Muscle of leg (tissue), 11 donors: ENCODE measurements around the gene DCANP1. TPM values are rescaled to one million over a fixed set of nuclear protein-coding genes. Genes with fewer than 3 reads are reported as not detected.

Experiments used
- DNase-seq: peaks from one replicate; pipeline ENCODE4 v3.0.0; 2013
- H3K27ac ChIP-seq: one replicate; pipeline ENCODE4 v1.5.1; 2013; ENCODE audit warnings: mild to moderate bottlenecking, low read length, control low read depth
- H3K27me3 ChIP-seq: one replicate; pipeline ENCODE4 v1.6.1; 2013; ENCODE audit warnings: low read length; ENCODE audit not compliant: control insufficient read depth, insufficient read depth
- H3K36me3 ChIP-seq: one replicate; pipeline ENCODE4 v1.6.1; 2013; ENCODE audit warnings: low read length; ENCODE audit not compliant: control insufficient read depth, insufficient read depth
- H3K4me1 ChIP-seq: one replicate; pipeline ENCODE4 v1.6.1; 2013; ENCODE audit warnings: low read length; ENCODE audit not compliant: control insufficient read depth, insufficient read depth
- H3K4me3 ChIP-seq: one replicate; pipeline ENCODE4 v1.5.1; 2013; ENCODE audit warnings: low read length, control low read depth
- H3K9me3 ChIP-seq: replicated peaks from 2 replicates; pipeline ENCODE4 v1.6.1; 2013; ENCODE audit warnings: low read depth, low read length; ENCODE audit not compliant: control insufficient read depth
- WGBS: methylation state at CpG from one replicate; pipeline ENCODE4 v1.1.5; 2013; ENCODE audit warnings: missing lambda C conversion rate; ENCODE audit not compliant: insufficient coverage; 5-methylcytosine and 5-hydroxymethylcytosine counted together
- polyA plus RNA-seq, 8 donors: library from polyadenylated mRNA; unstranded; fragments of 120-200 nt; gene quantifications; one replicate each; pipeline versions ENCODE4 v1.2.1 to v1.2.3, GENCODE V29; 2013; ENCODE audit warnings: inconsistent platforms in 1 of 8, low replicate concordance in 1 of 8; ENCODE audit not compliant: insufficient read length in 8 of 8, insufficient read depth in 1 of 8
- total RNA-seq: library from RNA; stranded (reverse); fragments of 120-200 nt; gene quantifications from one replicate; pipeline ENCODE4 v1.2.4, GENCODE V29; 2013

Gene DCANP1
- total and polyA plus RNA-seq, 9 donors = 0.06 to 0.21 (median 0.10) TPM; not detected in 5

- Histone ChIP-seq H3K27me3 (peaks cover 3% of the 10 kb centered on the region), H3K4me1 (peaks cover 21% of the 10 kb centered on the region), H3K4me3 (no peak overlapping the region), H3K9me3 (peaks cover 7% of the 10 kb centered on the region), H3K36me3 (no peaks in the 10 kb centered on the region), H3K27ac (no peak overlapping the region)
- DNase-seq = no peak
- WGBS = no CpG with 5 or more reads among the region's 2 CpGs
Observed at GRCh38 chr5:135425641-135426040, 21.5 kb downstream of the DCANP1 start.

DNA sequence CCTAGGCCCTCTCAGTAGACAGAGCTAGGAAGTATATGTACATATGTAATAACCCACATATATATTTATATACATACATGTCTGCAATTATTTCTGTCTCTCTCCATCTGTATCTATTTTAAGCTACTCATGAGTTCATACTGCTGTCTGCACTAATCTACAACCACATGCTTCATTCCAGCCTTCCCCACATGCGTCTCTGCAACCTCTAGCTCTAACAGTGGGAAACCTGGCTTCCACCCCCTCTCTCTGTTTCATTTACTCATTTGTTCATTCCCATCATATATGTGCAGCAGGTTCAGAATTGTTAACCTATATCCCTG lies 23.3 kb downstream of the DCANP1 start:
- no peak for DNase-seq
- Histone ChIP-seq H3K27me3 (peaks cover 4% of the 10 kb centered on the region), H3K4me1 (peaks cover 10% of the 10 kb centered on the region), H3K36me3 (no peaks in the 10 kb centered on the region), H3K4me3 (no peak overlapping the region), H3K27ac (peak overlapping the region; percentile 39), H3K9me3 (peaks cover 5% of the 10 kb centered on the region)
- WGBS = 30% methylated on average over 1 of the region's 1 CpG

- WGBS = 69% methylated on average over 2 of the region's 7 CpGs
- no peaks in the 10 kb centered on the region for H3K36me3 ChIP-seq
- DNase-seq = peak; percentile 66
- H3K27ac ChIP-seq = peak overlapping the region; percentile 39
- H3K4me1 ChIP-seq = peaks cover 10% of the 10 kb centered on the region
- peaks cover 4% of the 10 kb centered on the region for H3K27me3 ChIP-seq
- no peaks in the 10 kb centered on the region for H3K9me3 ChIP-seq
- H3K4me3 ChIP-seq = no peak overlapping the region
Observed at GRCh38 chr5:135423146-135423845, 23.9 kb downstream of the DCANP1 start.

GRCh38 chr5:135422419-135422818 lies 24.7 kb downstream of the DCANP1 start:
- DNase-seq = no peak
- no peak overlapping the region for H3K27ac ChIP-seq
- H3K9me3 ChIP-seq = no peaks in the 10 kb centered on the region
- H3K36me3 ChIP-seq = no peaks in the 10 kb centered on the region
- peaks cover 10% of the 10 kb centered on the region for H3K4me1 ChIP-seq
- peaks cover 4% of the 10 kb centered on the region for H3K27me3 ChIP-seq
- no peak overlapping the region for H3K4me3 ChIP-seq

- DNase-seq = no peak
- Histone ChIP-seq H3K27ac (no peak overlapping the region), H3K36me3 (no peaks in the 10 kb centered on the region), H3K9me3 (no peaks in the 10 kb centered on the region), H3K4me1 (no peaks in the 10 kb centered on the region), H3K27me3 (peaks cover 2% of the 10 kb centered on the region), H3K4me3 (no peak overlapping the region)
Observed at GRCh38 chr5:135417083-135417482, 30.1 kb downstream of the DCANP1 start.

DNA sequence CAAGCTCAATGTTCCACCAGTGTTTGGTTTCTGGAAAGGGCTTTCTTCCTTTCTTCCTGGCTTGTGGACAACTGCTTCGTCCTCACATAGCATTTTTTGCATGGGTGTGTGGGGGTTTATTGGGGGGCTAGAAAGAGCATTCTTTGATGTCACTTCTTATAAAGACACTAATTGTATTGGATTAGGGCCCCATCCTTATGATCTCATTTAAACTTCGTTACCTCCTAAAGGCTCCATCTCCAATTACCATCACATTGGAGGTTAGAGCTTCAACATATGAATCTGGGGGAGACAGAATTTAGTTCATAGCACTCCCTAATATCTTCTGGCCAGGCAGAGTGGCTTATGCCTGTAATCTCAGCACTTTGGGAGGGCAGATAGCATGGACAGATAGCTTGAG lies 42.1 kb downstream of the DCANP1 start:
- peaks cover 5% of the 10 kb centered on the region for H3K4me1 ChIP-seq
- peaks cover 2% of the 10 kb centered on the region for H3K27me3 ChIP-seq
- no peaks in the 10 kb centered on the region for H3K36me3 ChIP-seq
- no peak overlapping the region for H3K4me3 ChIP-seq
- H3K9me3 ChIP-seq = no peaks in the 10 kb centered on the region
- no peak overlapping the region for H3K27ac ChIP-seq
- no CpG with 5 or more reads among the region's 2 CpGs for WGBS
- no peak for DNase-seq

DNA sequence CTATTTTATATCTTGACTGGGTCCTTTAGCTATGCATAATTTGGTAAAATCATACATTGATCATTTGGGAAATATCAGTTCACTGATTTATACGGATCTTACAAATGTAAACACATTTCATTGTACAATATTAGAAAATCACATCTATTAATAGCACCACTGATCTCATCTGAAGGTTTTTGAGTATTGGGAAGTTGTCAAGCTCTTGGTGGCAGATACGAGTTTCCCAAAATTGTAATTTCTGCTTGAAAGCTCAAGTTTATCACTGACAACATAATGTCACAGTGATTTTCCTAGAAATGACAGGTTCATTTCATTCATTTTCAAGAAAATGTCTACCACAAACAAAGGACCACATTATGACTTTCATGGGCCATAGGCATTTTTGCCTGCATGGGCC lies 45.1 kb downstream of the DCANP1 start:
- DNase-seq = no peak
- H3K4me3 ChIP-seq = no peak overlapping the region
- H3K9me3 ChIP-seq = no peaks in the 10 kb centered on the region
- peaks cover 21% of the 10 kb centered on the region for H3K4me1 ChIP-seq
- peaks cover 2% of the 10 kb centered on the region for H3K27me3 ChIP-seq
- no peak overlapping the region for H3K27ac ChIP-seq
- H3K36me3 ChIP-seq = no peaks in the 10 kb centered on the region
- WGBS = no CpG with 5 or more reads among the region's 2 CpGs

DNA sequence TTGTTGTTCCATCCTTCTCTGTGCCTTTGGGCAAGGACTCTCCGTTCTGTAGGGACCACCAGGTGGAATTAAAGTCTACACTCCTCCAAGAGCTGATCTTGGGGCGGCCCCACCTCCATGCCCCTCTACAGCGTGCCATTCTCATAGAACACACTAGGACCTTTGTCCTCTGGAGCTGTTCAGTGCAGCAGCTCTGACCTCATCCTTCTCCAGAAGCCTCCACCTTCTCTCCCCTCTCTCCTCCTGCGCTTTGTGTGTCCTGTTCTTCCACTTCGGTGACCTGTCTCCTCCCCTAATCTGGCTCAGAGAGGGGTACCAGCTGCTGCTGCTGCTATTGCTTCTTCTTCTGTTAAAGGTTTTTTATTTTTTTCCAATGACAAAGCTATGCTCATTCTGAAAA lies 46.3 kb downstream of the DCANP1 start:
- no peak for DNase-seq
- no peaks in the 10 kb centered on the region for H3K36me3 ChIP-seq
- no peak overlapping the region for H3K4me3 ChIP-seq
- no peak overlapping the region for H3K27ac ChIP-seq
- H3K27me3 ChIP-seq = peaks cover 2% of the 10 kb centered on the region
- H3K9me3 ChIP-seq = no peaks in the 10 kb centered on the region
- H3K4me1 ChIP-seq = peaks cover 29% of the 10 kb centered on the region
- WGBS = 54% methylated on average over 4 of the region's 5 CpGs

- Histone ChIP-seq H3K36me3 (peaks cover 2% of the 10 kb centered on the region), H3K4me3 (peak overlapping the region; percentile 84), H3K27me3 (peaks cover 1% of the 10 kb centered on the region), H3K4me1 (peaks cover 31% of the 10 kb centered on the region), H3K27ac (peak overlapping the region; percentile 91), H3K9me3 (no peaks in the 10 kb centered on the region)
- 30% methylated on average over 8 of the region's 25 CpGs for WGBS
- peak; percentile 55 for DNase-seq
Observed at GRCh38 chr5:135399794-135400542, 47.2 kb downstream of the DCANP1 start.

- Histone ChIP-seq H3K27me3 (no peaks in the 10 kb centered on the region), H3K4me1 (peaks cover 38% of the 10 kb centered on the region), H3K27ac (peak within 1 kb of the TSS; percentile 91), H3K9me3 (no peaks in the 10 kb centered on the region), H3K36me3 (peaks cover 2% of the 10 kb centered on the region), H3K4me3 (peak within 1 kb of the TSS; percentile 85)
- DNase-seq = peak; percentile 95
- under 1% methylated on average over 108 of the region's 109 CpGs for WGBS
Observed at GRCh38 chr5:135398855-135399793, 48.0 kb downstream of the DCANP1 start, which contains the start of gene MACROH2A1. Gene MACROH2A1, minus strand, starts transcription at chr5:135399231. Its CDS starts 10,138 bp downstream, at chr5:135389093.
